OCI-LY7 (cell line): ENCODE measurements around the gene OAT. TPM values are rescaled to one million over a fixed set of nuclear protein-coding genes. Genes with fewer than 3 reads are reported as not detected.

Source experiments
- BruUV-seq: library from RNA; stranded (reverse); fragments of 400-500 nt; replicated peaks from 2 replicates; lab custom pipeline; 2021; lab: Mats Ljungman, UMichigan
- CTCF ChIA-PET: fragments of 300-600 bp; sonication (Branson Sonifier 250); formaldehyde crosslinking; loops from one replicate; lab custom pipeline; 2022; ENCODE audit warnings: antibody characterized with exemption; ENCODE audit not compliant: unreplicated experiment; lab: Charles Lee
- POLR2A ChIA-PET: fragments of 300-600 bp; sonication (Branson Sonifier 250); formaldehyde crosslinking; loops from one replicate; lab custom pipeline; 2022; ENCODE audit warnings: antibody characterized with exemption; lab: Charles Lee
- DNase-seq: peaks from one replicate; pipeline ENCODE4 v3.0.0-alpha.2; 2015; ENCODE audit warnings: low spot score
- H2AFZ ChIP-seq: fragments of 200-600 bp; sonication (generic), shearing (Covaris generic); 2 replicates; pipeline ENCODE4 v1.6.1; 2014; ENCODE audit warnings: mild to moderate bottlenecking, antibody characterized with exemption, low read length, moderate library complexity
- H3K27ac ChIP-seq: fragments of 200-600 bp; sonication (generic); 2 replicates; pipeline ENCODE4 v1.5.1; 2014; ENCODE audit warnings: mixed run types, low read depth, mild to moderate bottlenecking, moderate library complexity, low read length, inconsistent platforms; ENCODE audit not compliant: poor library complexity, severe bottlenecking
- H3K36me3 ChIP-seq: fragments of 200-600 bp; sonication (generic); 2 replicates; pipeline ENCODE4 v1.6.1; 2014; ENCODE audit warnings: mild to moderate bottlenecking, antibody characterized with exemption, low read length, moderate library complexity, mixed read lengths; ENCODE audit not compliant: insufficient read depth
- H3K4me1 ChIP-seq: fragments of 200-600 bp; sonication (generic); 2 replicates; pipeline ENCODE4 v1.5.1; 2014; ENCODE audit warnings: mild to moderate bottlenecking, low read length; ENCODE audit not compliant: insufficient read depth, poor library complexity, severe bottlenecking
- H3K4me2 ChIP-seq: fragments of 200-600 bp; sonication (generic); 2 replicates; pipeline ENCODE4 v1.6.1; 2014; ENCODE audit warnings: mild to moderate bottlenecking, low read length
- H3K4me3 ChIP-seq: fragments of 200-600 bp; sonication (generic); 2 replicates; pipeline ENCODE4 v1.5.1; 2014; ENCODE audit warnings: mild to moderate bottlenecking, low read depth, low read length; ENCODE audit not compliant: poor library complexity, severe bottlenecking
- H3K79me2 ChIP-seq: fragments of 200-600 bp; sonication (generic); 2 replicates; pipeline ENCODE4 v1.6.1; 2016; ENCODE audit warnings: low read depth, mild to moderate bottlenecking, low read length, moderate library complexity, mixed read lengths; ENCODE audit not compliant: insufficient read depth
- H3K9me2 ChIP-seq: fragments of 200-600 bp; sonication (generic); 2 replicates; pipeline ENCODE4 v1.6.1; 2016; ENCODE audit warnings: mild to moderate bottlenecking, low read length, mixed read lengths; ENCODE audit not compliant: insufficient read depth
- H3K9me3 ChIP-seq: fragments of 200-600 bp; sonication (generic); 2 replicates; pipeline ENCODE4 v1.6.1; 2014; ENCODE audit warnings: mild to moderate bottlenecking, mixed run types, low read length, mixed read lengths
- H4K20me1 ChIP-seq: fragments of 200-600 bp; sonication (generic); 2 replicates; pipeline ENCODE4 v1.6.1; 2014; ENCODE audit warnings: mild to moderate bottlenecking, antibody characterized with exemption, low read length, moderate library complexity, mixed read lengths; ENCODE audit not compliant: insufficient read depth
- EZH2phosphoT487 ChIP-seq: fragments of 200-600 bp; sonication (generic); IDR thresholded peaks from 2 replicates; pipeline ENCODE4 v1.6.1; 2018; ENCODE audit warnings: low read depth, borderline replicate concordance, mild to moderate bottlenecking, mixed run types, antibody characterized with exemption, low read length, moderate library complexity, mixed read lengths
- intact Hi-C: fragments of 100-400 bp; cut with micrococcal nuclease; formaldehyde crosslinking; loops from one replicate; pipeline ENCODE4 v1.10.0; 2022; ENCODE audit not compliant: unreplicated experiment
- total RNA-seq, 2 experiments: library from RNA; depleted of rRNA in 1 of 2; stranded (reverse); fragments of >200 nt in 1 of 2; shearing (Covaris generic) in 1 of 2; gene quantifications; 2 replicates each; pipeline ENCODE4 v1.2.3, GENCODE V29; 2014 to 2022
- TF ChIP-seq, protein P1 (sequence below): fragments of 200-600 bp; sonication (generic); conservative IDR thresholded peaks from 2 replicates; pipeline ENCODE4 v1.5.1; 2014; ENCODE audit warnings: mild to moderate bottlenecking, antibody characterized with exemption, low read length, moderate library complexity, mixed read lengths

The OAT gene
- total RNA-seq, 2 experiments from 2014 or later: 13.5 to 27.1 TPM

DNA sequence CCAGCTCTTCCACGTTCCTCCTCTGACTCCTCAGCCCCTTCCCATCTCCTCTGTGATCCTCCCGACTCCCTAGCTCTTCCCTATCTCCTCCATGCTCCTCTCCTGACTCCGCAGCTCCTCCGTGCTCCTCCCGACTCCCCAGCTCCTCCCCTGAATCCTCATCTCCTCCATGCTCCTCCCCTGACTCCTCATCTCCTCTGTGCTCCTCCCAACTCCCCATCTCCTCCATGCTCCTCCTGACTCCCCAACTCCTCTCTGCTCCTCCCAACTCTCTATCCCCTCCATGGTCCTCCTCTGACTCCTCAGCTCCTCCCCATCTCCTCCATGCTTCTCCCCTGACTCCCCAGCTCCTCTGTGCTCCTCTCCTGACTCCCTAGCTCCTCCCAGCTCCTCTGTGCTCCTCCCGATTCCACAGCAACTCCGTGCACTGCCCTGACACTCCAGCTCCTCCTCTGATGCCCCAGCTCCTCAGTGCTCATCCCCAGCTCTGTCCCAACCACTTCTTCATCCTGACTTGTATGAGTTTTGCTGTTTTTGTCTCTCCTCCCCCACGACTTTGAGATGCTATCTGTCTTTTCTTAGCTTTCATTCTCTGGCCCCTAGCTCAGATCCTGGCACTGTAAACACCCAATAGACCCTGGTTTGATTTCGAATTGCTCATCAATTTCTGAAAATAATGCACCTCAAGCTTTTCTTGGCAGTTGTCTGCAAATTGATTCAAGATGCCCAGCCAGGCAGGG is 38.3 kb downstream of the OAT start:
- intact Hi-C loops: loop anchor here (10.0 kb wide), 1 partner anchor 206 kb away; no protein-coding TSS in a partner anchor
- H3K4me2 ChIP-seq: no peak overlapping the region
- H3K27ac ChIP-seq: no peak overlapping the region
- ChIA-PET POLR2A (no interaction called here), CTCF (interaction anchor here (0.7 to 1.1 kb wide), 2 partner anchors 15 to 384 kb away, joined by 3 to 4 read pairs; no protein-coding TSS in a partner anchor)
- H3K36me3 ChIP-seq: no peaks in the 10 kb centered on the region
- no peaks in the 10 kb centered on the region for H3K9me3 ChIP-seq
- no peak overlapping the region for H3K4me3 ChIP-seq
- no peak for TF ChIP-seq EZH2phosphoT487
- TF ChIP-seq, protein P1, sequence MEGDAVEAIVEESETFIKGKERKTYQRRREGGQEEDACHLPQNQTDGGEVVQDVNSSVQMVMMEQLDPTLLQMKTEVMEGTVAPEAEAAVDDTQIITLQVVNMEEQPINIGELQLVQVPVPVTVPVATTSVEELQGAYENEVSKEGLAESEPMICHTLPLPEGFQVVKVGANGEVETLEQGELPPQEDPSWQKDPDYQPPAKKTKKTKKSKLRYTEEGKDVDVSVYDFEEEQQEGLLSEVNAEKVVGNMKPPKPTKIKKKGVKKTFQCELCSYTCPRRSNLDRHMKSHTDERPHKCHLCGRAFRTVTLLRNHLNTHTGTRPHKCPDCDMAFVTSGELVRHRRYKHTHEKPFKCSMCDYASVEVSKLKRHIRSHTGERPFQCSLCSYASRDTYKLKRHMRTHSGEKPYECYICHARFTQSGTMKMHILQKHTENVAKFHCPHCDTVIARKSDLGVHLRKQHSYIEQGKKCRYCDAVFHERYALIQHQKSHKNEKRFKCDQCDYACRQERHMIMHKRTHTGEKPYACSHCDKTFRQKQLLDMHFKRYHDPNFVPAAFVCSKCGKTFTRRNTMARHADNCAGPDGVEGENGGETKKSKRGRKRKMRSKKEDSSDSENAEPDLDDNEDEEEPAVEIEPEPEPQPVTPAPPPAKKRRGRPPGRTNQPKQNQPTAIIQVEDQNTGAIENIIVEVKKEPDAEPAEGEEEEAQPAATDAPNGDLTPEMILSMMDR: no peak
- no peaks in the 10 kb centered on the region for H3K79me2 ChIP-seq
- DNase-seq: no peak
- H2AFZ ChIP-seq: no peak overlapping the region
- H3K9me2 ChIP-seq: no peaks in the 10 kb centered on the region
- no peaks in the 10 kb centered on the region for H3K4me1 ChIP-seq
- no peaks in the 10 kb centered on the region for H4K20me1 ChIP-seq
- no TSS peak for BruUV-seq

DNA sequence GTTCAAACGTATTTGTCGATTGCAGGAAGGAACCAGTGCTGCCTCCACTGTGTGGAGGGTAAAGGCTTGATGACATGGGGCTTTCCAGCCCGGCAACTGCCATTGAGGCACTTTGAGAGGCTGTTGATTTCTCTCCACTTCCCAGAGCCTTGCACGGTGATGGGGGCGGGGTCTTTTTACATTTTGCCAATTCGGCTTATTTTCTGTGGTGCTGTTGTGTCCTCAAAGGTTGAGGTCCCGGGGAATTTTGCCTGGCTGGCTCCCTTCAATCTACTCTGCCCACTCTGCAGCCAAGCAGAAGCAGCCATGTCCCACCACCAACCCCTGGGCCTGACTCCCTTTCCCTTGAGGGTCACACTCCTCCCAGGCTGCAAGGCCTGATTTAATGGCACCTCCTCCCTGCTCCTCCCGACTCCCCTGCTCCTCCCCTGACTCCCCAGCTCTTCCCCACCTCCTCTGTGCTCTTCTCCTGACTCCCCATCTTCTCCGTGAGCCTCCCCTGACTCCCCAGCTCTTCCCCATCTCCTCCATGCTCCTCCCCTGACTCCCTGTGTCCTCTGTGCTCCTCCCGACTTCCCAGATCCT is 39.0 kb downstream of the OAT start:
- Histone ChIP-seq H3K4me2 (no peak overlapping the region), H3K36me3 (no peaks in the 10 kb centered on the region), H3K79me2 (no peaks in the 10 kb centered on the region), H3K4me1 (no peaks in the 10 kb centered on the region), H3K9me3 (no peaks in the 10 kb centered on the region), H4K20me1 (no peaks in the 10 kb centered on the region), H3K9me2 (no peaks in the 10 kb centered on the region), H2AFZ (no peak overlapping the region), H3K27ac (no peak overlapping the region), H3K4me3 (no peak overlapping the region)
- TF ChIP-seq EZH2phosphoT487: no peak
- intact Hi-C loops: loop anchor here (10.0 kb wide), 1 partner anchor 205 kb away; no protein-coding TSS in a partner anchor
- DNase-seq: no peak
- CTCF ChIA-PET: interaction anchor here (0.7 to 1.1 kb wide), 2 partner anchors 14 to 384 kb away, joined by 3 to 4 read pairs; no protein-coding TSS in a partner anchor
- POLR2A ChIA-PET: no interaction called here
- no TSS peak for BruUV-seq

DNA sequence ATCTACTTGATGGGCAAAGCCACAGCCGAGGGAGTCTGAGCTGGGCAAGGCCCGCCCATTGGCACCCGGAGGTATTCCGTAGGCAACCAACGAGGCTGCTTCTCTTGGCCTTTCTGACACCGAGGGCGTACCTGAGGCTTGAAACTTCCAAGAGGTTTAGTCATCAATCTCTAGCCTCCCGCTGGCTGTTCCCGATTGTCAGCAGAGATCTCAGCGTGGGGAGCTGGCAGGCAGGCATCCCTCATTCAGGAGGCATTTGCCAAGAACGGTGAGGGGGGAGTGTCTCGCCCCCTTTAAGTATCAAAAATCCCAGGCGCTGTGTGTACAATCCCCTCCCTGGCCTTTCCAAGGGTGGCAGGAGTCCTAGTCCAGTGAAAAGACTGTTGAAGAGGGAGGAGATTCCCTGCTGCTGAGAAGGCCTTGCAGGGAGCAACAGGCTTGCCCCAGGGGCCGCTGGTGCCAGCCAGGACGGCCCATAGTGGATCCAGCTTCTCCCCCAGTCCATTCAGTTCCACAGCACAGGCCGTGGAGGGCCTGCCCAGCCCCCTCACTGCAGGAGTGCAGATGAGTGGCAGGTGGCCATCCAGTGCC is 39.7 kb downstream of the OAT start:
- intact Hi-C loops: no loop called here
- DNase-seq: no peak
- POLR2A ChIA-PET: interaction anchor here (0.6 kb wide), 1 partner anchor 140 kb away, joined by 3 read pairs; no protein-coding TSS in a partner anchor
- Histone ChIP-seq H3K9me2 (no peaks in the 10 kb centered on the region), H3K36me3 (no peaks in the 10 kb centered on the region), H3K4me3 (no peak overlapping the region), H3K79me2 (no peaks in the 10 kb centered on the region), H3K27ac (no peak overlapping the region), H3K4me1 (no peaks in the 10 kb centered on the region), H3K4me2 (no peak overlapping the region), H3K9me3 (no peaks in the 10 kb centered on the region), H2AFZ (no peak overlapping the region), H4K20me1 (no peaks in the 10 kb centered on the region)
- BruUV-seq: no TSS peak
- TF ChIP-seq EZH2phosphoT487: no peak
- TF ChIP-seq, protein P1: no peak
- CTCF ChIA-PET: no interaction called here
